ENCODE results near the gene EIF4H. TPM values are rescaled to one million over a fixed set of nuclear protein-coding genes. Genes with fewer than 3 reads are reported as not detected.

The EIF4H gene
- total RNA-seq, 1 experiment from 2014 or later: 339 TPM

GRCh38 chr7:74179935-74180604 lies 5.9 kb downstream of the EIF4H start:
- Histone ChIP-seq H3K9me2 (replicated peaks; ENCODE audit: low read length) (no peaks in the 10 kb centered on the region), H3K4me1 (ENCODE audit: insufficient read depth, low read length) (peaks cover 26% of the 10 kb centered on the region), H3K27me3 (ENCODE audit: low read length) (no peaks in the 10 kb centered on the region), H3K9me3 (ENCODE audit: low read length) (no peaks in the 10 kb centered on the region), H3K4me3 (ENCODE audit: low read length) (no peak overlapping the region), H3K79me2 (ENCODE audit: low read length) (peaks cover 100% of the 10 kb centered on the region), H3K36me3 (ENCODE audit: low read depth, low read length) (peaks cover 43% of the 10 kb centered on the region), H3K9ac (ENCODE audit: low read length) (no peak overlapping the region), H4K20me1 (ENCODE audit: low read length) (peaks cover 96% of the 10 kb centered on the region), H3K27ac (ENCODE audit: low read length) (no peak overlapping the region), H3K4me2 (ENCODE audit: low read length) (no peak overlapping the region), H3F3A (ENCODE audit: low read length, unreplicated experiment) (no peaks in the 10 kb centered on the region), H2AFZ (ENCODE audit: low read length) (no peak overlapping the region)
- TF ChIP-seq EZH2phosphoT487 (IDR thresholded peaks at IDR 0.05; ENCODE audit: borderline replicate concordance, low read length): no peak
- TF ChIP-seq, protein P1, sequence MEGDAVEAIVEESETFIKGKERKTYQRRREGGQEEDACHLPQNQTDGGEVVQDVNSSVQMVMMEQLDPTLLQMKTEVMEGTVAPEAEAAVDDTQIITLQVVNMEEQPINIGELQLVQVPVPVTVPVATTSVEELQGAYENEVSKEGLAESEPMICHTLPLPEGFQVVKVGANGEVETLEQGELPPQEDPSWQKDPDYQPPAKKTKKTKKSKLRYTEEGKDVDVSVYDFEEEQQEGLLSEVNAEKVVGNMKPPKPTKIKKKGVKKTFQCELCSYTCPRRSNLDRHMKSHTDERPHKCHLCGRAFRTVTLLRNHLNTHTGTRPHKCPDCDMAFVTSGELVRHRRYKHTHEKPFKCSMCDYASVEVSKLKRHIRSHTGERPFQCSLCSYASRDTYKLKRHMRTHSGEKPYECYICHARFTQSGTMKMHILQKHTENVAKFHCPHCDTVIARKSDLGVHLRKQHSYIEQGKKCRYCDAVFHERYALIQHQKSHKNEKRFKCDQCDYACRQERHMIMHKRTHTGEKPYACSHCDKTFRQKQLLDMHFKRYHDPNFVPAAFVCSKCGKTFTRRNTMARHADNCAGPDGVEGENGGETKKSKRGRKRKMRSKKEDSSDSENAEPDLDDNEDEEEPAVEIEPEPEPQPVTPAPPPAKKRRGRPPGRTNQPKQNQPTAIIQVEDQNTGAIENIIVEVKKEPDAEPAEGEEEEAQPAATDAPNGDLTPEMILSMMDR (conservative IDR thresholded peaks at IDR 0.05; ENCODE audit: low read depth, low read length): no peak
- intact Hi-C loops (cut with micrococcal nuclease): loop anchor here (5.0 kb wide), 1 partner anchor 113 kb away; no protein-coding TSS in a partner anchor
- no TSS peak for BruUV-seq (replicated peaks)
- ATAC-seq (no peak), DNase-seq (no peak)
- POLR2A ChIA-PET (ENCODE audit: unreplicated experiment): no interaction called here
- CTCF ChIA-PET: no interaction called here

GRCh38 chr7:74180866-74181265 lies 6.7 kb downstream of the EIF4H start:
- H3K9me3 ChIP-seq (ENCODE audit: low read length): no peaks in the 10 kb centered on the region
- TF ChIP-seq, protein P1 (conservative IDR thresholded peaks at IDR 0.05; ENCODE audit: low read depth, low read length): no peak
- no peak for TF ChIP-seq EZH2phosphoT487 (IDR thresholded peaks at IDR 0.05; ENCODE audit: borderline replicate concordance, low read length)
- TF ChIP-seq EZH2 (IDR thresholded peaks at IDR 0.05; ENCODE audit: low read length, unreplicated experiment): no peak
- H2AFZ ChIP-seq (ENCODE audit: low read length): no peak overlapping the region
- H3K9ac ChIP-seq (ENCODE audit: low read length): no peak overlapping the region
- H3K4me2 ChIP-seq (ENCODE audit: low read length): no peak overlapping the region
- H3K9me2 ChIP-seq (replicated peaks; ENCODE audit: low read length): no peaks in the 10 kb centered on the region
- DNase-seq: no peak
- BruUV-seq (replicated peaks): no TSS peak
- CTCF ChIA-PET: no interaction called here
- H3K4me1 ChIP-seq (ENCODE audit: insufficient read depth, low read length): peaks cover 22% of the 10 kb centered on the region
- H3K79me2 ChIP-seq (ENCODE audit: low read length): peaks cover 100% of the 10 kb centered on the region
- H3K27ac ChIP-seq (ENCODE audit: low read length): no peak overlapping the region
- H3F3A ChIP-seq (ENCODE audit: low read length, unreplicated experiment): no peaks in the 10 kb centered on the region
- peaks cover 47% of the 10 kb centered on the region for H3K36me3 ChIP-seq (ENCODE audit: low read depth, low read length)
- intact Hi-C loops (cut with micrococcal nuclease): loop anchor here (5.0 kb wide), 1 partner anchor 114 kb away; no protein-coding TSS in a partner anchor
- H3K27me3 ChIP-seq (ENCODE audit: low read length): no peaks in the 10 kb centered on the region
- no peak overlapping the region for H3K4me3 ChIP-seq (ENCODE audit: low read length)
- no peak for ATAC-seq
- H4K20me1 ChIP-seq (ENCODE audit: low read length): peaks cover 96% of the 10 kb centered on the region
- POLR2A ChIA-PET (ENCODE audit: unreplicated experiment): no interaction called here

- Histone ChIP-seq H3K4me2 (ENCODE audit: low read length) (no peak overlapping the region), H3K27ac (ENCODE audit: low read length) (no peak overlapping the region), H3K79me2 (ENCODE audit: low read length) (peaks cover 100% of the 10 kb centered on the region), H3K9me3 (ENCODE audit: low read length) (no peaks in the 10 kb centered on the region), H3K4me3 (ENCODE audit: low read length) (no peak overlapping the region), H2AFZ (ENCODE audit: low read length) (no peak overlapping the region), H4K20me1 (ENCODE audit: low read length) (peaks cover 94% of the 10 kb centered on the region), H3K9ac (ENCODE audit: low read length) (no peak overlapping the region), H3K27me3 (ENCODE audit: low read length) (no peaks in the 10 kb centered on the region), H3K4me1 (ENCODE audit: insufficient read depth, low read length) (peaks cover 14% of the 10 kb centered on the region), H3F3A (ENCODE audit: low read length, unreplicated experiment) (no peaks in the 10 kb centered on the region), H3K9me2 (replicated peaks; ENCODE audit: low read length) (no peaks in the 10 kb centered on the region), H3K36me3 (ENCODE audit: low read depth, low read length) (peaks cover 47% of the 10 kb centered on the region)
- DNase-seq (no peak), ATAC-seq (no peak)
- BruUV-seq (replicated peaks): no TSS peak
- TF ChIP-seq, protein P1 (conservative IDR thresholded peaks at IDR 0.05; ENCODE audit: low read depth, low read length): no peak
- TF ChIP-seq EZH2 (IDR thresholded peaks at IDR 0.05; ENCODE audit: low read length, unreplicated experiment) (no peak), EZH2phosphoT487 (IDR thresholded peaks at IDR 0.05; ENCODE audit: borderline replicate concordance, low read length) (no peak)
- ChIA-PET POLR2A (ENCODE audit: unreplicated experiment) (no interaction called here), CTCF (no interaction called here)
- intact Hi-C loops (cut with micrococcal nuclease): loop anchor here (5.0 kb wide), 1 partner anchor 115 kb away; no protein-coding TSS in a partner anchor
Observed at GRCh38 chr7:74181821-74182220, 7.7 kb downstream of the EIF4H start.

Measured in PC-3 (cell line).